Liver (tissue), 9 donors: ENCODE measurements around the gene HBA1. TPM values are rescaled to one million over a fixed set of nuclear protein-coding genes. Genes with fewer than 3 reads are reported as not detected.
"Not testable (repeated sequence)": the region's sequence is repeated elsewhere in the genome, so short reads cannot be mapped to it uniquely, and the experiment has no call there.

Source experiments
- DNase-seq: peaks from one replicate; pipeline ENCODE4 v3.0.0-alpha.2; 2017; ENCODE audit warnings: low spot score
- H3K27ac ChIP-seq, 2 donors: one replicate each; pipeline ENCODE4 v1.7.0; 2013; ENCODE audit warnings: inconsistent platforms in 2 of 2, low read length in 2 of 2, control low read depth in 1 of 2, low read depth in 1 of 2, mild to moderate bottlenecking in 1 of 2
- H3K27me3 ChIP-seq, 4 donors: one replicate each; pipeline versions ENCODE4 v1.6.1 to v1.7.0; 2013; ENCODE audit warnings: low read length in 3 of 4, inconsistent platforms in 1 of 4, mild to moderate bottlenecking in 1 of 4, moderate library complexity in 1 of 4; ENCODE audit not compliant: control insufficient read depth in 4 of 4, insufficient read depth in 4 of 4
- H3K36me3 ChIP-seq, 4 donors: one replicate each; pipeline versions ENCODE4 v1.6.1 to v1.7.0; 2013; ENCODE audit warnings: low read length in 3 of 4, mild to moderate bottlenecking in 3 of 4, low read depth in 1 of 4, moderate library complexity in 1 of 4; ENCODE audit not compliant: control insufficient read depth in 4 of 4, insufficient read depth in 3 of 4
- H3K4me1 ChIP-seq, 4 donors: one replicate each; pipeline versions ENCODE4 v1.6.1 to v1.7.0; 2013; ENCODE audit warnings: low read length in 3 of 4, mild to moderate bottlenecking in 3 of 4, moderate library complexity in 1 of 4; ENCODE audit not compliant: control insufficient read depth in 4 of 4, insufficient read depth in 4 of 4
- H3K4me3 ChIP-seq, 3 donors: one replicate each; pipeline versions ENCODE4 v1.6.1 to v1.7.0; 2013; ENCODE audit warnings: low read length in 3 of 3, control low read depth in 1 of 3, low read depth in 1 of 3, mild to moderate bottlenecking in 1 of 3
- H3K9ac ChIP-seq, 2 donors: one replicate each; pipeline ENCODE4 v1.7.0; 2013; ENCODE audit warnings: low read length in 2 of 2, mild to moderate bottlenecking in 2 of 2, moderate library complexity in 2 of 2, control low read depth in 1 of 2, low read depth in 1 of 2
- H3K9me3 ChIP-seq, 4 donors: one replicate each; pipeline versions ENCODE4 v1.6.1 to v1.7.0; 2013; ENCODE audit warnings: low read length in 3 of 4; ENCODE audit not compliant: control insufficient read depth in 4 of 4
- ATF3 ChIP-seq: IDR thresholded peaks from 2 replicates; pipeline ENCODE4 v1.6.1; 2016; ENCODE audit warnings: antibody characterized with exemption
- CTCF ChIP-seq: fragments of 150-350 bp; IDR thresholded peaks from 2 replicates; pipeline ENCODE4 v1.5.1; 2017; ENCODE audit warnings: improper control_type of control experiment, low read depth, low read length; ENCODE audit not compliant: missing input control
- EGR1 ChIP-seq, 2 donors: IDR thresholded peaks; 2 replicates each; pipeline ENCODE4 v1.6.1; 2016 to 2018; ENCODE audit warnings: antibody characterized with exemption in 2 of 2, low read depth in 2 of 2
- FOXA1 ChIP-seq: IDR thresholded peaks from 2 replicates; pipeline ENCODE4 v1.6.1; 2016; ENCODE audit warnings: antibody characterized with exemption
- FOXA2 ChIP-seq: IDR thresholded peaks from 2 replicates; pipeline ENCODE4 v1.6.1; 2016; ENCODE audit warnings: antibody characterized with exemption
- HNF4G ChIP-seq: IDR thresholded peaks from 2 replicates; pipeline ENCODE4 v1.6.1; 2016; ENCODE audit warnings: antibody characterized with exemption
- JUND ChIP-seq, 2 donors: IDR thresholded peaks; 2 replicates each; pipeline ENCODE4 v1.6.1; 2016; ENCODE audit warnings: antibody characterized with exemption in 2 of 2
- MAX ChIP-seq: IDR thresholded peaks from 2 replicates; pipeline ENCODE4 v1.6.1; 2016; ENCODE audit warnings: antibody characterized with exemption
- NR2F2 ChIP-seq: IDR thresholded peaks from 2 replicates; pipeline ENCODE4 v1.6.1; 2016; ENCODE audit warnings: antibody characterized with exemption
- RAD21 ChIP-seq, 2 donors: IDR thresholded peaks; 2 replicates each; pipeline ENCODE4 v1.6.1; 2016; ENCODE audit warnings: antibody characterized with exemption in 2 of 2, mild to moderate bottlenecking in 2 of 2
- REST ChIP-seq: IDR thresholded peaks from 2 replicates; pipeline ENCODE4 v1.6.1; 2016; ENCODE audit warnings: antibody characterized with exemption, mild to moderate bottlenecking
- SP1 ChIP-seq: IDR thresholded peaks from 2 replicates; pipeline ENCODE4 v1.6.1; 2018; ENCODE audit warnings: antibody characterized with exemption, mild to moderate bottlenecking
- TAF1 ChIP-seq: conservative IDR thresholded peaks from 2 replicates; pipeline ENCODE4 v1.6.1; 2016; ENCODE audit warnings: antibody characterized with exemption, mild to moderate bottlenecking
- ZBTB33 ChIP-seq: IDR thresholded peaks from 2 replicates; pipeline ENCODE4 v1.6.1; 2016; ENCODE audit warnings: antibody characterized with exemption
- WGBS: extraction: QIAGEN DNeasy Blood & Tissue Kit; methylation state at CpG from one replicate; pipeline ENCODE4 v1.1.7; 2013; 5-methylcytosine and 5-hydroxymethylcytosine counted together
- polyA plus RNA-seq, 2 donors: library from polyadenylated mRNA; stranded (reverse) in 1 of 2; unstranded in 1 of 2; fragments of 200-250 nt in 1 of 2; fragments of >200 nt in 1 of 2; fragmentation: Nextera tagmentation in 1 of 2; extraction: Ambion mirVana in 1 of 2; gene quantifications; one replicate each; pipeline versions ENCODE4 v1.2.1 to v1.2.3, GENCODE V29; 2013 to 2015
- total RNA-seq, 2 donors: library from RNA; depleted of rRNA; stranded (reverse); fragments of >200 nt; gene quantifications; one replicate each; pipeline ENCODE4 v1.2.3, GENCODE V29; 2014
- donor health status: healthy.
- donor health status: healthy.
- donor health status: healthy.
- donor health status: healthy.
- donor health status: healthy.

HBA1 gene
- total and polyA plus RNA-seq, 4 donors, result 3.5 to 19,034 (median 30.1) TPM

GRCh38 chr16:200388-200787, 23.9 kb downstream of the HBA1 start:
- Histone ChIP-seq H3K27me3 (no peaks in the 10 kb centered on the region), H3K4me3 (no peak overlapping the region), H3K9me3 (no peaks in the 10 kb centered on the region), H3K36me3 (peaks cover 14 to 45% (median 38%) of the 10 kb centered on the region in 4 donors), H3K9ac (no peak overlapping the region), H3K4me1 (no peaks in the 10 kb centered on the region), H3K27ac (no peak overlapping the region)
- no peak for DNase-seq
- TF ChIP-seq NR2F2, result no peak
- no peak for TF ChIP-seq REST
- TF ChIP-seq HNF4G, result no peak
- no peak for TF ChIP-seq FOXA2
- no peak for TF ChIP-seq RAD21 (IDR thresholded peaks at IDR 0.05)
- TF ChIP-seq MAX, result no peak
- TF ChIP-seq SP1, result no peak
- no peak for TF ChIP-seq CTCF
- TF ChIP-seq TAF1, result no peak
- TF ChIP-seq ZBTB33, result no peak
- TF ChIP-seq JUND (IDR thresholded peaks at IDR 0.05), result no peak
- TF ChIP-seq ATF3, result no peak
- TF ChIP-seq EGR1 (IDR thresholded peaks at IDR 0.05; ENCODE audit: low read depth in 2 of 2), result no peak
- TF ChIP-seq FOXA1, result no peak
- 96% methylated on average over 5 of the region's 5 CpGs for WGBS

GRCh38 chr16:203246-203645, 26.8 kb downstream of the HBA1 start:
- Histone ChIP-seq H3K9me3 (no peaks in the 10 kb centered on the region), H3K4me3 (no peak overlapping the region), H3K27me3 (no peaks in the 10 kb centered on the region), H3K4me1 (no peaks in the 10 kb centered on the region), H3K9ac (no peak overlapping the region), H3K27ac (no peak overlapping the region), H3K36me3 (peaks cover 10 to 54% (median 44%) of the 10 kb centered on the region in 4 donors)
- TF ChIP-seq FOXA1 (no peak), MAX (no peak), TAF1 (no peak), JUND (IDR thresholded peaks at IDR 0.05) (no peak)
- DNase-seq, result no peak
- 98% methylated on average over 4 of the region's 4 CpGs for WGBS

GRCh38 chr16:204046-204445, 27.6 kb downstream of the HBA1 start:
- not testable (repeated sequence) for H3K4me1 ChIP-seq, H3K27ac ChIP-seq, DNase-seq, H3K4me3 ChIP-seq, H3K9me3 ChIP-seq, H3K9ac ChIP-seq, H3K27me3 ChIP-seq
- 96% methylated on average over 9 of the region's 9 CpGs for WGBS
- peaks cover 11 to 57% (median 40%) of the 10 kb centered on the region in 4 donors for H3K36me3 ChIP-seq

GRCh38 chr16:209359-209758, 32.9 kb downstream of the HBA1 start:
- H3K36me3 ChIP-seq, result peaks cover 11 to 75% (median 46%) of the 10 kb centered on the region in 4 donors
- 96% methylated on average over 4 of the region's 4 CpGs for whole genome bisulfite sequencing
- H3K4me3 ChIP-seq, H3K27ac ChIP-seq, H3K9ac ChIP-seq, H3K9me3 ChIP-seq, H3K27me3 ChIP-seq, H3K4me1 ChIP-seq, DNase-seq: not testable (repeated sequence)
